HepG2 (cell line): ENCODE measurements around the gene NDRG3. TPM values are rescaled to one million over a fixed set of nuclear protein-coding genes. Genes with fewer than 3 reads are reported as not detected.

Experiments
- FOXJ3 ChIP-seq: sonication (generic); formaldehyde crosslinking; IDR thresholded peaks from 2 replicates; pipeline ENCODE4 v1.4.0; 2020; ENCODE audit warnings: missing genetic modification reagents, mild to moderate bottlenecking, borderline replicate concordance
- GABPB1 ChIP-seq: IDR thresholded peaks from 2 replicates; pipeline ENCODE4 v1.6.1; 2016; ENCODE audit warnings: mild to moderate bottlenecking, missing genetic modification reagents, moderate library complexity, missing compliant biosample characterization
- KDM3A ChIP-seq: IDR thresholded peaks from 2 replicates; pipeline ENCODE4 v1.6.1; 2018; ENCODE audit warnings: low read depth, missing compliant biosample characterization
- MED8 ChIP-seq: sonication (generic); formaldehyde crosslinking; IDR thresholded peaks from 2 replicates; pipeline ENCODE4 v1.8.1; 2023; ENCODE audit warnings: mild to moderate bottlenecking, missing genetic modification reagents; ENCODE audit not compliant: insufficient replicate concordance
- PAF1 ChIP-seq: IDR thresholded peaks from 2 replicates; pipeline ENCODE4 v1.6.1; 2016; ENCODE audit warnings: missing genetic modification reagents, missing compliant biosample characterization
- PHF21A ChIP-seq: sonication (generic); formaldehyde crosslinking; IDR thresholded peaks from 2 replicates; pipeline ENCODE4 v1.5.0; 2020; ENCODE audit warnings: mild to moderate bottlenecking, missing genetic modification reagents
- PHF5A ChIP-seq: IDR thresholded peaks from one replicate; pipeline ENCODE4 v1.6.1; 2018; ENCODE audit warnings: low read depth, missing genetic modification reagents; ENCODE audit not compliant: unreplicated experiment
- SRSF1 ChIP-seq: fragments of 200-400 bp; formaldehyde crosslinking; optimal IDR thresholded peaks from 2 replicates; pipeline ENCODE3; 2017; ENCODE audit warnings: mild to moderate bottlenecking, low read depth, low read length, moderate library complexity
- TAF1 ChIP-seq: sonication (generic); formaldehyde crosslinking; IDR thresholded peaks from 2 replicates; pipeline ENCODE4 v1.4.0; 2020; ENCODE audit warnings: missing genetic modification reagents
- ZFAT ChIP-seq: sonication (generic); formaldehyde crosslinking; conservative IDR thresholded peaks from 2 replicates; pipeline ENCODE4 v1.8.1; 2023; ENCODE audit warnings: missing genetic modification reagents, inconsistent platforms
- ZNF230 ChIP-seq: sonication (generic); formaldehyde crosslinking; IDR thresholded peaks from 2 replicates; pipeline ENCODE4 v1.4.0; 2020; ENCODE audit warnings: mild to moderate bottlenecking, missing genetic modification reagents
- ZNF256 ChIP-seq: sonication (generic); formaldehyde crosslinking; conservative IDR thresholded peaks from 2 replicates; pipeline ENCODE4 v1.4.0; 2020; ENCODE audit warnings: missing genetic modification reagents
- polyA plus RNA-seq, 8 experiments: library from polyadenylated mRNA; depleted of rRNA in 3 of 8; stranded (reverse) in 7 of 8; unstranded in 1 of 8; fragments of >200 nt; fragmentation: Illumina TruSeq in 4 of 8; extraction: Trizol in 4 of 8; gene quantifications; 2 replicates each; pipeline versions ENCODE4 v1.2.1 to v1.2.3, GENCODE V29; 2011 to 2016; ENCODE audit warnings: low read depth in 4 of 8, missing spikeins in 1 of 8, mixed read lengths in 1 of 8; ENCODE audit not compliant: insufficient read depth in 1 of 8
- total RNA-seq, 5 experiments: library from RNA; depleted of rRNA; stranded (reverse); fragments of >200 nt; fragmentation: Illumina TruSeq; extraction: Trizol; gene quantifications; 2 replicates each; pipeline ENCODE4 v1.2.3, GENCODE V29; 2016; ENCODE audit warnings: low read depth in 1 of 5
- TF ChIP-seq, protein P1 (sequence below): sonication (generic); formaldehyde crosslinking; IDR thresholded peaks from 2 replicates; pipeline ENCODE4 v1.8.0; 2022; ENCODE audit warnings: mild to moderate bottlenecking, missing genetic modification reagents
- TF ChIP-seq, protein P2 (sequence below): sonication (generic); formaldehyde crosslinking; conservative IDR thresholded peaks from 2 replicates; pipeline ENCODE4 v1.8.1; 2023; ENCODE audit warnings: missing genetic modification reagents
- TF ChIP-seq, protein P3 (sequence below), 2 experiments: sonication (generic) in 1 of 2; formaldehyde crosslinking in 1 of 2; IDR thresholded peaks; 2 replicates each; pipeline versions ENCODE4 v1.4.0 to v1.6.1; 2018 to 2020; ENCODE audit warnings: missing genetic modification reagents in 2 of 2, borderline replicate concordance in 1 of 2, low read depth in 1 of 2, mild to moderate bottlenecking in 1 of 2, missing biosample characterization in 1 of 2
- TF ChIP-seq, protein P4 (sequence below): sonication (generic); formaldehyde crosslinking; IDR thresholded peaks from 2 replicates; pipeline ENCODE4 v1.4.0; 2020; ENCODE audit warnings: missing genetic modification reagents
- TF ChIP-seq, protein P5 (sequence below): sonication (generic); formaldehyde crosslinking; IDR thresholded peaks from 2 replicates; pipeline ENCODE4 v1.5.0; 2020; ENCODE audit warnings: missing genetic modification reagents
- TF ChIP-seq, protein P6 (sequence below): sonication (generic); formaldehyde crosslinking; IDR thresholded peaks from 2 replicates; pipeline ENCODE4 v1.5.0; 2020; ENCODE audit warnings: mild to moderate bottlenecking, missing genetic modification reagents, moderate library complexity
- TF ChIP-seq, protein P7 (sequence below): sonication (generic); formaldehyde crosslinking; IDR thresholded peaks from 2 replicates; pipeline ENCODE4 v1.8.0; 2022; ENCODE audit warnings: missing genetic modification reagents, mild to moderate bottlenecking, inconsistent platforms, borderline replicate concordance

NDRG3 gene
- total and polyA plus RNA-seq, 2 of the 13 experiments (the other 11 are each of a cell fraction or from before 2014, with no cell fraction given): 36.0 to 40.5 TPM

DNA sequence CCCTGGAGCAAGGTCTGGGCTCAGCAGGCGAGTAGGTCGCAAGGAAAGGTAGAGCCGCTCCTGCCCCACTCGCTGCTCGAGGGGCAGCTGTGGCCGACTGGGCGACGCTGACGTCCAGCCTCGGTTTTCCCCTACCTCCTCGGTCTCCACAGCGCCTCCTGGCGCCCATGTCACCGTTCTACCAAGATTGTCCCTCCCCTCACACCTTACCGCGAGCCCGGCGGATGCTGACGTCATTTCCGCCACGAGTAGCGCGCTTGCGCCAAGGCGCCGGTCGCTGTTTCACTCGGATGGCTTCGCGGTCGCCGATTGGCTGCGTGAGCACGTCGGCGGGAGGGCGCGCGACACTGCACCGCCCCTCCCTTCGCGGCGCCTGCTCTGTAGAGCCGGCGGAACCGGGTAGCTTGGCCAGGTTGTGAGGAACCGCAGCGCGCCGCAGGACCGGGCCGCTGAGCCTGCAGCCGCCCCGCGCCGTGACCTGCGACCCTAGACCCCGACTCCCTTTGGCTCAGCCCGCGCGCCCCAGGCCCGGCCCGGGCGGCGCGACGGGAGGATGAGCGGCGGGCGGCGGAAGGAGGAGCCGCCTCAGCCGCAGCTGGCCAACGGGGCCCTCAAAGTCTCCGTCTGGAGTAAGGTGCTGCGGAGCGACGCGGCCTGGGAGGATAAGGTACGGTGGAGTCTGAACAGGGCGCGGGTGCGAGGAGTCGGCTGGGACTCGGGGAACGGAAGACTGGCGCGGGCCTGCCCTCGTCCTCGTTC, 140.3 kb downstream of the NDRG3 start, which contains the start of gene RAB5IF (continued):
- TF ChIP-seq ZNF230 (CRISPR knock-in tag) (no peak), SRSF1 (peak; percentile 88), MED8 (CRISPR knock-in tag) (peak; percentile 72), TAF1 (CRISPR knock-in tag) (peak; percentile 92), GABPB1 (CRISPR knock-in tag) (peak; percentile 98), ZNF256 (CRISPR knock-in tag) (no peak; the same call in none of the 2 replicates), PHF5A (CRISPR knock-in tag) (peak; percentile 100), PAF1 (CRISPR knock-in tag) (0 out of 2 replicates have a peak, but pooled peaks have one; percentile 39), KDM3A (peak; percentile 99), FOXJ3 (peak; percentile 82; the same call in 1 of the 2 replicates), PHF21A (CRISPR knock-in tag) (peak; percentile 96), ZFAT (CRISPR knock-in tag) (no peak)
- TF ChIP-seq, protein P1, sequence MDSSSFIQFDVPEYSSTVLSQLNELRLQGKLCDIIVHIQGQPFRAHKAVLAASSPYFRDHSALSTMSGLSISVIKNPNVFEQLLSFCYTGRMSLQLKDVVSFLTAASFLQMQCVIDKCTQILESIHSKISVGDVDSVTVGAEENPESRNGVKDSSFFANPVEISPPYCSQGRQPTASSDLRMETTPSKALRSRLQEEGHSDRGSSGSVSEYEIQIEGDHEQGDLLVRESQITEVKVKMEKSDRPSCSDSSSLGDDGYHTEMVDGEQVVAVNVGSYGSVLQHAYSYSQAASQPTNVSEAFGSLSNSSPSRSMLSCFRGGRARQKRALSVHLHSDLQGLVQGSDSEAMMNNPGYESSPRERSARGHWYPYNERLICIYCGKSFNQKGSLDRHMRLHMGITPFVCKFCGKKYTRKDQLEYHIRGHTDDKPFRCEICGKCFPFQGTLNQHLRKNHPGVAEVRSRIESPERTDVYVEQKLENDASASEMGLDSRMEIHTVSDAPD: 0 out of 2 replicates have a peak, but pooled peaks have one; percentile 65
- TF ChIP-seq, protein P2, sequence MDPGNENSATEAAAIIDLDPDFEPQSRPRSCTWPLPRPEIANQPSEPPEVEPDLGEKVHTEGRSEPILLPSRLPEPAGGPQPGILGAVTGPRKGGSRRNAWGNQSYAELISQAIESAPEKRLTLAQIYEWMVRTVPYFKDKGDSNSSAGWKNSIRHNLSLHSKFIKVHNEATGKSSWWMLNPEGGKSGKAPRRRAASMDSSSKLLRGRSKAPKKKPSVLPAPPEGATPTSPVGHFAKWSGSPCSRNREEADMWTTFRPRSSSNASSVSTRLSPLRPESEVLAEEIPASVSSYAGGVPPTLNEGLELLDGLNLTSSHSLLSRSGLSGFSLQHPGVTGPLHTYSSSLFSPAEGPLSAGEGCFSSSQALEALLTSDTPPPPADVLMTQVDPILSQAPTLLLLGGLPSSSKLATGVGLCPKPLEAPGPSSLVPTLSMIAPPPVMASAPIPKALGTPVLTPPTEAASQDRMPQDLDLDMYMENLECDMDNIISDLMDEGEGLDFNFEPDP (CRISPR knock-in tag): 0 out of 2 replicates have a peak, but pooled peaks have one; percentile 4
- TF ChIP-seq, protein P3, sequence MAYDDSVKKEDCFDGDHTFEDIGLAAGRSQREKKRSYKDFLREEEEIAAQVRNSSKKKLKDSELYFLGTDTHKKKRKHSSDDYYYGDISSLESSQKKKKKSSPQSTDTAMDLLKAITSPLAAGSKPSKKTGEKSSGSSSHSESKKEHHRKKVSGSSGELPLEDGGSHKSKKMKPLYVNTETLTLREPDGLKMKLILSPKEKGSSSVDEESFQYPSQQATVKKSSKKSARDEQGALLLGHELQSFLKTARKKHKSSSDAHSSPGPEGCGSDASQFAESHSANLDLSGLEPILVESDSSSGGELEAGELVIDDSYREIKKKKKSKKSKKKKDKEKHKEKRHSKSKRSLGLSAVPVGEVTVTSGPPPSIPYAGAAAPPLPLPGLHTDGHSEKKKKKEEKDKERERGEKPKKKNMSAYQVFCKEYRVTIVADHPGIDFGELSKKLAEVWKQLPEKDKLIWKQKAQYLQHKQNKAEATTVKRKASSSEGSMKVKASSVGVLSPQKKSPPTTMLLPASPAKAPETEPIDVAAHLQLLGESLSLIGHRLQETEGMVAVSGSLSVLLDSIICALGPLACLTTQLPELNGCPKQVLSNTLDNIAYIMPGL (CRISPR knock-in tag; IDR thresholded peaks at IDR 0.05; ENCODE audit: borderline replicate concordance in 1 of 2, low read depth in 1 of 2): peak; percentile 99 to 100
- TF ChIP-seq, protein P4, sequence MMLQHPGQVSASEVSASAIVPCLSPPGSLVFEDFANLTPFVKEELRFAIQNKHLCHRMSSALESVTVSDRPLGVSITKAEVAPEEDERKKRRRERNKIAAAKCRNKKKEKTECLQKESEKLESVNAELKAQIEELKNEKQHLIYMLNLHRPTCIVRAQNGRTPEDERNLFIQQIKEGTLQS (CRISPR knock-in tag): peak; percentile 90
- TF ChIP-seq, protein P5, sequence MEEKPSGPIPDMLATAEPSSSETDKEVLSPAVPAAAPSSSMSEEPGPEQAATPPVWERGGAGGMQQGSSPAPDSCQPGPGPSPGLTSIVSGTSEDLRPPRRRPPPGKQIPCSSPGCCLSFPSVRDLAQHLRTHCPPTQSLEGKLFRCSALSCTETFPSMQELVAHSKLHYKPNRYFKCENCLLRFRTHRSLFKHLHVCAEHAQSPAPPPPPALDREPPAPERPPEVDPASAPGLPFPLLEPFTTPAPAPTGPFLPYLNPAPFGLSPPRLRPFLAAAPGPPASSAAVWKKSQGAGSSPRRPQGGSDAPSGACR (CRISPR knock-in tag): peak; percentile 98
- TF ChIP-seq, protein P6, sequence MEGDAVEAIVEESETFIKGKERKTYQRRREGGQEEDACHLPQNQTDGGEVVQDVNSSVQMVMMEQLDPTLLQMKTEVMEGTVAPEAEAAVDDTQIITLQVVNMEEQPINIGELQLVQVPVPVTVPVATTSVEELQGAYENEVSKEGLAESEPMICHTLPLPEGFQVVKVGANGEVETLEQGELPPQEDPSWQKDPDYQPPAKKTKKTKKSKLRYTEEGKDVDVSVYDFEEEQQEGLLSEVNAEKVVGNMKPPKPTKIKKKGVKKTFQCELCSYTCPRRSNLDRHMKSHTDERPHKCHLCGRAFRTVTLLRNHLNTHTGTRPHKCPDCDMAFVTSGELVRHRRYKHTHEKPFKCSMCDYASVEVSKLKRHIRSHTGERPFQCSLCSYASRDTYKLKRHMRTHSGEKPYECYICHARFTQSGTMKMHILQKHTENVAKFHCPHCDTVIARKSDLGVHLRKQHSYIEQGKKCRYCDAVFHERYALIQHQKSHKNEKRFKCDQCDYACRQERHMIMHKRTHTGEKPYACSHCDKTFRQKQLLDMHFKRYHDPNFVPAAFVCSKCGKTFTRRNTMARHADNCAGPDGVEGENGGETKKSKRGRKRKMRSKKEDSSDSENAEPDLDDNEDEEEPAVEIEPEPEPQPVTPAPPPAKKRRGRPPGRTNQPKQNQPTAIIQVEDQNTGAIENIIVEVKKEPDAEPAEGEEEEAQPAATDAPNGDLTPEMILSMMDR (CRISPR knock-in tag): peak; percentile 100
- TF ChIP-seq, protein P7, sequence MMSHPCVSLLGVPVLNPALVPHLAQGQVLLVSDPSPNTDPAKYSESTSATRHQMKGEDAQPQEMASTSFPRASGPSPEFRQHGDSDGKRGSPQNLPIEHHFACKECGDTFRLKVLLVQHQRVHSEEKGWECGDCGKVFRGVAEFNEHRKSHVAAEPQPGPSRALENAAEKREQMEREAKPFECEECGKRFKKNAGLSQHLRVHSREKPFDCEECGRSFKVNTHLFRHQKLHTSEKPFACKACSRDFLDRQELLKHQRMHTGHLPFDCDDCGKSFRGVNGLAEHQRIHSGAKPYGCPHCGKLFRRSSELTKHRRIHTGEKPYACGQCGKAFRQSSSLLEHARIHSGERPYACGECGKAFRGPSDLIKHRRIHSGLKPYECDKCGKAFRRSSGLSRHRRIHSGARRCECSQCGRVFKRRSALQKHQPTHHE (CRISPR knock-in tag): peak; percentile 71; the same call in 1 of the 2 replicates
